Measurements from ENCODE around the gene METTL26. TPM values are rescaled to one million over a fixed set of nuclear protein-coding genes. Genes with fewer than 3 reads are reported as not detected.
A peak's percentile ranks its signal among the peaks of the same experiment; 100 is the strongest.

The METTL26 gene
- total RNA-seq, 1 donor = 76.0 TPM

DNA sequence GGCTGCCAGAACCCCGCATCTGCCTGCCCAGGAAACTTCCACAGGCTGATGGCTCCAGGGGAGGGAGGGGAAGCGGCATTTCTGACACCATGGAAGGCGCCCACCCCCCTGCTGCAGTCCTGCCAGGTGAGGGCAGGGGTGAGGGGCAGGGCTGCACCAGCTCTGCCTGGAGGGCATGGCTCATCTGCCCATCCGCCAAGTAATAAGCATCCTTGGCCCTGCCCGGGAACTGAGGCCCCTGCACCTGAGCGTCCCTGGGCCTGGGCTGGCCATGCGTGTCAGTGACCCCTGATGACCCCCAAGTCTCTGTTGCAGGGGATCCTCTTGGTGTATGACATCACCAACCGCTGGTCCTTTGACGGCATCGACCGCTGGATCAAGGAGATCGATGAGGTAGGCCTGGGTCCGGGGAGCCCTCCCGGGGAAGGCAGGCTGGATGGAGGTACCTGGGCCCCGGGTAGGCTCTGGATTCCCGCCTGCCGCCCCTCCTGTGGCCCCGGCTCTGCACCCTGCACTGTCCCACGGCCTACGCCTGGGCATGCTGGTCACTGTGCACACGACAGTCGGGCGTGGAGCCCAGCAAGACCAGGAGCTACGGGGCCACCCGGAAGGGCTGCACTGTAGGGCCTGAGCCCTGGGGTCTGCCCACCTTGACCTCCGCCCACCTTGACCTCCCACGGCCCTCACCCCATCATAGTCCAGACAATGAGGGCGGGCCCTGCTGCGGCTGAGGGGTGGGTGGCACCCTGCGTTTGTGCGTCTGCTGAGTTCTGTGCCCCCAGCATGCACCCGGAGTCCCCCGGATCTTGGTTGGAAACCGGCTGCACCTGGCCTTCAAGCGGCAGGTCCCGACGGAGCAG is 10.8 kb downstream of the METTL26 start:
- TF ChIP-seq, protein P1, sequence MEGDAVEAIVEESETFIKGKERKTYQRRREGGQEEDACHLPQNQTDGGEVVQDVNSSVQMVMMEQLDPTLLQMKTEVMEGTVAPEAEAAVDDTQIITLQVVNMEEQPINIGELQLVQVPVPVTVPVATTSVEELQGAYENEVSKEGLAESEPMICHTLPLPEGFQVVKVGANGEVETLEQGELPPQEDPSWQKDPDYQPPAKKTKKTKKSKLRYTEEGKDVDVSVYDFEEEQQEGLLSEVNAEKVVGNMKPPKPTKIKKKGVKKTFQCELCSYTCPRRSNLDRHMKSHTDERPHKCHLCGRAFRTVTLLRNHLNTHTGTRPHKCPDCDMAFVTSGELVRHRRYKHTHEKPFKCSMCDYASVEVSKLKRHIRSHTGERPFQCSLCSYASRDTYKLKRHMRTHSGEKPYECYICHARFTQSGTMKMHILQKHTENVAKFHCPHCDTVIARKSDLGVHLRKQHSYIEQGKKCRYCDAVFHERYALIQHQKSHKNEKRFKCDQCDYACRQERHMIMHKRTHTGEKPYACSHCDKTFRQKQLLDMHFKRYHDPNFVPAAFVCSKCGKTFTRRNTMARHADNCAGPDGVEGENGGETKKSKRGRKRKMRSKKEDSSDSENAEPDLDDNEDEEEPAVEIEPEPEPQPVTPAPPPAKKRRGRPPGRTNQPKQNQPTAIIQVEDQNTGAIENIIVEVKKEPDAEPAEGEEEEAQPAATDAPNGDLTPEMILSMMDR (IDR thresholded peaks at IDR 0.05; ENCODE audit: extremely low read depth, low read depth, low read length) = no peak
- Histone ChIP-seq H4K20me1 (ENCODE audit: insufficient read depth, low read length) (peaks cover 13% of the 10 kb centered on the region), H3K36me3 (ENCODE audit: insufficient read depth, low read length) (no peaks in the 10 kb centered on the region), H2AFZ (ENCODE audit: low read length) (no peak overlapping the region), H3K9me3 (ENCODE audit: low read depth, low read length) (no peaks in the 10 kb centered on the region), H3K4me2 (ENCODE audit: insufficient read depth, low read length) (no peak overlapping the region), H3K79me2 (ENCODE audit: insufficient read depth, low read length) (peaks cover 7% of the 10 kb centered on the region), H3K27me3 (ENCODE audit: insufficient read depth, low read length) (no peaks in the 10 kb centered on the region), H3K4me3 (ENCODE audit: insufficient read depth, low read length) (no peak overlapping the region), H3K4me1 (ENCODE audit: insufficient read depth, low read length) (peaks cover 13% of the 10 kb centered on the region), H3K27ac (ENCODE audit: low read depth, low read length) (no peak overlapping the region)
- peak; percentile 87 for DNase-seq (ENCODE audit: insufficient read length, low spot score, missing footprints)

DNA sequence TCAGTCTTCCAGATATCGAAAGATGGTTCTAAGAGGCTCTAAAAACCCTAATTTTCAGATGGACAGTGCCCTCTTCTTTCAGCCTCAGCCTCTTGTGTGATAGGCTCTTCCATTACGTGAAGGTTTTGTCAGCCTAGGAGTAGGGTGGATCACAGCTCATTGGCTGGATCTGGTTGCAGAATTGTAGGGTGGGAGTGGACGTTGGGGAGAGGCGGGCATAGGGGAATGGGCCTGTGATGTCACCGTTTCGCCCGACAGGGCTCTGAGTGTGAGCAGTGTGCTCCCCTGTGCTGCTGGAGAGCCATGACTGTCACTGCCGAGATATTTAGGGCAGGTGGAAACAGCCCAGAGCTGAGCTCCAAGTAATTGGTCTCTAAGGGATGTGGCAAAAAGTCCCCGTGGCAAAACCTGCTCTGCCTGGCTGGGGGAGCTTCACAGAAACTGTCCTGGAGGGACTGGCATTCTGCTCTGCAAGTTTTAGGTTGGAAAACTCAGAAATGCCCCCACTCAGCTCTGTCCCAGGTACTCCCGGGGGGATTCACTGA is 11.5 kb downstream of the METTL26 start:
- no peaks in the 10 kb centered on the region for H3K27me3 ChIP-seq (ENCODE audit: insufficient read depth, low read length)
- H2AFZ ChIP-seq (ENCODE audit: low read length) = no peak overlapping the region

DNA sequence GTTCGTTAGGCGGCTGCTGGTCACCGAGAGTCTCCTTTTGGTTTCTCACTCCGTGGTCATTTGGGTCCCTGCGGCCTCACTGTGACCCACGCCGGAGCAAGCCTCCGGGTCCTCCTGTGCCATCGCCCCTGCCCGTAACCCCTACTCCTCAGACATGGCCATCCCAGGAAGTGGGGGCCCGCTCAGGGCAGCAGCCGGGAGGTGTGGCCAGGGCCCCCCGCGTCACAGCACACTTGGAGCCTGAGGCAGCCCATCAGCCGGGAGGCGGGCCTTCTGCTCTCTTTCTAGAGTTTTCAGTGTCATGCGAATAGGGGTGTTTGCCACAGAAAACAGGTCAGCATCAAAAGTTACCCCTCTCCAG is 13.2 kb downstream of the METTL26 start:
- no peak overlapping the region for H2AFZ ChIP-seq (ENCODE audit: low read length)
- H3K27ac ChIP-seq (ENCODE audit: low read depth, low read length) = no peak overlapping the region
- TF ChIP-seq, protein P1 (IDR thresholded peaks at IDR 0.05; ENCODE audit: extremely low read depth, low read depth, low read length) = no peak
- H3K4me2 ChIP-seq (ENCODE audit: insufficient read depth, low read length) = no peak overlapping the region
- H3K4me1 ChIP-seq (ENCODE audit: insufficient read depth, low read length) = peaks cover 13% of the 10 kb centered on the region
- H4K20me1 ChIP-seq (ENCODE audit: insufficient read depth, low read length) = peaks cover 13% of the 10 kb centered on the region
- no peaks in the 10 kb centered on the region for H3K36me3 ChIP-seq (ENCODE audit: insufficient read depth, low read length)
- H3K79me2 ChIP-seq (ENCODE audit: insufficient read depth, low read length) = peaks cover 7% of the 10 kb centered on the region
- no peaks in the 10 kb centered on the region for H3K27me3 ChIP-seq (ENCODE audit: insufficient read depth, low read length)
- DNase-seq (ENCODE audit: insufficient read length, low spot score, missing footprints) = peak; percentile 69
- H3K9me3 ChIP-seq (ENCODE audit: low read depth, low read length) = no peaks in the 10 kb centered on the region
- no peak overlapping the region for H3K4me3 ChIP-seq (ENCODE audit: insufficient read depth, low read length)

More for the DNA sequence above, 11.5 kb downstream of the METTL26 start:
- peaks cover 7% of the 10 kb centered on the region for H3K79me2 ChIP-seq (ENCODE audit: insufficient read depth, low read length)
- no peak overlapping the region for H3K4me3 ChIP-seq (ENCODE audit: insufficient read depth, low read length)
- H3K36me3 ChIP-seq (ENCODE audit: insufficient read depth, low read length) = no peaks in the 10 kb centered on the region
- peaks cover 13% of the 10 kb centered on the region for H4K20me1 ChIP-seq (ENCODE audit: insufficient read depth, low read length)
- TF ChIP-seq, protein P1 (IDR thresholded peaks at IDR 0.05; ENCODE audit: extremely low read depth, low read depth, low read length) = no peak
- H3K4me1 ChIP-seq (ENCODE audit: insufficient read depth, low read length) = peaks cover 13% of the 10 kb centered on the region
- no peak overlapping the region for H3K4me2 ChIP-seq (ENCODE audit: insufficient read depth, low read length)
- no peaks in the 10 kb centered on the region for H3K9me3 ChIP-seq (ENCODE audit: low read depth, low read length)
- peak; percentile 85 for DNase-seq (ENCODE audit: insufficient read length, low spot score, missing footprints)
- H3K27ac ChIP-seq (ENCODE audit: low read depth, low read length) = no peak overlapping the region

DNA sequence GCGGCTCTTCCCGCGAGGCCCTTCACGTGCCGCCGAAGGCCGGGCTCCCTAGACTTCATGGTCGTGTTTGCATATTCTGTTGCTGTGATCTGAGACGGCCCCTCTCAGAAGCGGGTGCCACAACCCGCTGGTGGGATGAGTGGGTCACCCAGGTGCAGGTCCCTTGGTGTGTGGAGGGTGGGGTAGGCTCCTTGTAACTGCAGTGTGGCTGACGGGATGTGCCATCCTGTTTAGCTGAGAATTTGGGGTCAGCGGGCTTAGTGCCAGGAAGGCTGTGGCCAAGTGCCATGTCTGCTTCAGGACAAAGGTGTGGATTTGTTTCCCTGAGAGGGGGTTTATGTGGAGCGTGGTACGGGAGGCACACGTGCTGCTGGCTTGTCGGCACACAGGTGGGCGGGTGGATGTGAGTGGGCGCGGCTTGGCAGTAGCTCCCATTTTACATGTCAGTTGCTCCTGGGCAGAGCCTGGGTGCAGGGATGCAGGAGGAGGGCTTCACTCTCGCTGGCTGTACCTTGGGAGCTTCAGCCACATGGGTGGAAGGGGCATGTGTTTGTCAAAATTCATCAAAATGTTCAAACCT is 14.5 kb downstream of the METTL26 start:
- Histone ChIP-seq H3K9me3 (ENCODE audit: low read depth, low read length) (no peaks in the 10 kb centered on the region), H3K4me2 (ENCODE audit: insufficient read depth, low read length) (no peak overlapping the region), H3K27me3 (ENCODE audit: insufficient read depth, low read length) (no peaks in the 10 kb centered on the region), H3K4me1 (ENCODE audit: insufficient read depth, low read length) (peaks cover 4% of the 10 kb centered on the region), H3K4me3 (ENCODE audit: insufficient read depth, low read length) (no peak overlapping the region), H3K79me2 (ENCODE audit: insufficient read depth, low read length) (peaks cover 7% of the 10 kb centered on the region), H2AFZ (ENCODE audit: low read length) (no peak overlapping the region), H3K27ac (ENCODE audit: low read depth, low read length) (no peak overlapping the region), H3K36me3 (ENCODE audit: insufficient read depth, low read length) (no peaks in the 10 kb centered on the region), H4K20me1 (ENCODE audit: insufficient read depth, low read length) (peaks cover 13% of the 10 kb centered on the region)
- TF ChIP-seq, protein P1 (IDR thresholded peaks at IDR 0.05; ENCODE audit: extremely low read depth, low read depth, low read length) = no peak
- peak; percentile 84 for DNase-seq (ENCODE audit: insufficient read length, low spot score, missing footprints)

Data from osteoblast (primary cell).